UCSD-AML1 (cell line): ENCODE results near the gene FANCC.

Experiments
- DNase-seq: peaks from one replicate; lab custom pipeline; 2025; ENCODE audit not compliant: unreplicated experiment; lab: John Stamatoyannopoulos, UW

FANCC gene

DNA sequence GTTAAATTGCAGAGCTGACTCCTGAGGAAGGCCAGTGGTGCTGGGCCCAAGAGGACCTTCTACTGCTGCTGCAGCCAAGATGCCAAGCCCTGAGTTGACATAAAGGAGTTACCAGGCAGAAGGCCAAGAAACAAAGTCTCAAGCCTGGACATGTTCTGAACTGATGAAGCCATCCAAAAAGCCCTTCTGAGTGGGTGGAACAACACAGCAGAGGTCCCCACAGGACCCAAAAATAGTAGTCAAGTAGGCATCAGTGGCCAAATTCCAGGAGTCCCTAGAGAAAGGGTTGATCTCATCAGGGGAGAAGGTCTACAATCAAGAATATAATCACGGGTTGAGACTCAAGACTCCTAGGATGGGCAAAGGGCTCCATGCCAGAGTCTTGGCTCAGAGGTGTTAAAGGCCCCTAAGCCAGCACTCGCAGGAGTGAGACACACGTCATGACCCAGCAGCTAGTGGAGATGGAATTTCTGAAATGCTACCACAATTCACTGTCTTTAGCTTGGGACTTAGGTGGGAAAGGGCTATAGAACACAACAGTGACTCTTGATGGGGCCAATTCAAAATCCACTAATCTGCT, 119.7 kb downstream of the FANCC start:
- DNase-seq = no peak

DNA sequence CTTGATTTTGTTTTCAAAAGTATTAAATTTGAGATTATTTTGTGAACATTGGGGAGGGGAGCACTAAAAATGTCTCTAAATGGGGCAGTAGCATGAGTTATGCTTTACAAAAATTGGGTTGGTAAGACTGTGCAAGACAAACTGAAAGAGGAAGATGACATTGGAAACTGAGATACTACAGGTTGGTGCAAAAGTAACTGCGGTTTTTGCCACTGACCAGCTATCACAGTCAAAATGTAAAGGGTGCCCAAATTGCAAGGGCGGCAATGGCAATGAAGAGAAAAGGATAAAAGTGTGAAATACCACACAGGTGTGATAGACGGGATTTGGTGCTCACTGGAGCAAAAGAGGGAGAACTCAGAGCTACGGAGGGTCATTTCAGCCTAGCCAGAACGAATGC, 124.0 kb downstream of the FANCC start:
- no peak for DNase-seq

DNA sequence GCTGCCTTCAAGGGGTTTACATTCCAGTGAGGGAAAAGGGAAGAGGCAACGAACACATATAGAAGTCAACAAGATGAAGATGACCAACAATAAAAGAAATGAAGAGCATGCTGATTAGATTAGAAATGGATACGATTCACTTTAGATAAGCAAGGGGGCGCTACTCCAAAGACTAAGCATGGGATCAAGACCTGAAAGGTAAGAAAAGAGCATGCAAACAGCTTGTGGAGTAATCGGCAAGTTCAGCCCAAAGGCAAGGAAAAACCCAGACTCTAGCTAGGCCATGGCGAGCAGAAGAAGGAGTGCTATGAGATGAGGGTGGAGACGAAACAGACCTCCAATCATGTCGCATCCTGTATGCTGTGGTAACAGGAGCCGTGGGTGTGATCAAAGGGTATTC, 124.4 kb downstream of the FANCC start:
- no peak for DNase-seq

DNA sequence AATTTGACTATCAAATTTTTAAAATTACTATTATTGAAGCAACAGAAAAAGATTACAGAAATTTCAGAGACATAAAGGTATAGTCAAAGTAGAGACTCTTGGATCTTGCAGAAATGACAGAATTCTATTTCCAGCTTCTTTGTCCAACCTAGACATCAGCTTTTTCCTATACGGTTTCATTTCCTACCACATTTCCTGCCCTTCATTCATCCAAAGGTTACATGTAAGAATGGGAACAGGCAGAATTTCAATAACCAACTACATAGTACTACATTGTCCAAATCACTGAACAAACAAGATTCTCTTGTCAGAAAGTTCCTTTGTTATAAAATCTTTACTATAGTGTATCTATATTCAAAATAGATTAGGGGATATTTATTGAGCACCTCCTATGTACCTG, 124.9 kb downstream of the FANCC start:
- no peak for DNase-seq

DNA sequence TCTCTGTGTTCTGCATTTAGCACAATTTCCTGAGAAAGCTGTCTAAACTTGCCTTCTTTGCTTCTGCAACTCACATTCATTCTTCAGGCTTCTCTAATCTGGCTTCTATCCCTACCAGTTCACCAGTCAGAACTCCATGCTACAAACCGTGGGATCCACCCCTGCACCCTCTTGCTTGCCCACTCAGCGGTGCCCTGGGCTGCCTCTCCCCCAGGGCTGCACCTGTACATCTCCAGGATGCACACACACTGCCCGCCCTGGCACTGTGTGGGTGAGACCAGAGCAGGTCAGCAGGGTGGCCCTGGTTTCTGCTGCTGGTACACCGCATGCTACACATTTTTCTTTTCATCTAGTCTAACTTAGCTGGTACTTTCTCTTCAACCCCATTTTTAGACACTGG, 127.1 kb downstream of the FANCC start:
- no peak for DNase-seq

DNA sequence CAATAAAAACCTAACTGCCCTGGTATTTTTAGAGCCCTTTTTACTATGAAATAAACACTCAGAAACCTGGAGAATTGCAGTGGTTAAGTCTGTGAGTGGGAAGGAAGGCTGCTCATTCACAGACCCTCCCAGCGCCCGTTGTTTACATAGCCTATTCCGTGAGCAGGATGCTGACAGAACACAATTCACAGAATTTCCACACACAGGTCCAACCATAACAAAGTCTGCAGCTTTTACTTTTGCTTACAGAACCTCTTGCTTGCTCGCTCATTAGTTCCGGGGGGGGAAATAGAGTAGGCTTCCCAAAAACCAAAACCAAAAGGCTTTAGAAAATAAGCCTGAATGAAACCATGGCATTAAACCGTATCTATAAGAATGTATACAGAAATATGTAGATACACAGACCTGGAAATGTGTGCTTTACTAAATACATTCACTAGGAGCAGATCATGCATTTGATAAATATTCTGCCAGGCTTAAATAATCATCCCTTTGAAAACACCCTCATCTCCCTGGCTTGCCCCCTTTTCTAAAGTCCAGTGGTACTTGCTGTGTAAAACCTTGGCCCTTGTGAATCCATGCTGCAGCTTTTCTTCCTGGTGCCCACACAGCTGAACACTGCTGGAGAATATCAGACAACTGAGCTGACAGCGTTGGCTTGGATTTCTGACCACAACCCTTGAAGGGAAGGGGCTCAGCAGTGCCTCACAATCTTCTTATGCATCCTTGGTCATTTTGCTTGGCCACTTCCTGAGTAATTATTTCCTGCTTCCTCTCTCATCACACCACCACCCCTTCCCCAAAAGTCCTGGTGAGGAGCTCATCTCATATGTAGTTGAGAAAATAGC, 128.0 kb downstream of the FANCC start:
- peak; percentile 31 for DNase-seq

DNA sequence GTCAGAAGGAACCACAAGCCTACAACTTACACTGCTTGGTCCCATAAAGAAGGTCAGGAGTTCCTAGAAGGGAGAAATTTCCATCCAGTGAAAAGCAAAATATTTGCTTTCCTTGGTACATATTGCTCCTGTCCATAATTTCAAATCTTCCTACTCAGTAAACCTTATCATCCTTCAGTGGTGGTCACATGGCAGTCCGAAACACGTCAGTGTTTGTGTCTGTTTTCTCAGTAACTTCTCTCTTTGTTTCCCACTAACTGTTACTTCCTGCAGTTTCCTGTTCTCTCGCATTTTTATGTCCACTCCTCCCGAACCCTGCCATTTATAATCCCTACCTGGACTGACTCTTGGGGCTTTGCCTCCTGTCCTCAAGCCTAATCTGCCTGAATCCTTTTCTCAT, 129.1 kb downstream of the FANCC start:
- no peak for DNase-seq

DNA sequence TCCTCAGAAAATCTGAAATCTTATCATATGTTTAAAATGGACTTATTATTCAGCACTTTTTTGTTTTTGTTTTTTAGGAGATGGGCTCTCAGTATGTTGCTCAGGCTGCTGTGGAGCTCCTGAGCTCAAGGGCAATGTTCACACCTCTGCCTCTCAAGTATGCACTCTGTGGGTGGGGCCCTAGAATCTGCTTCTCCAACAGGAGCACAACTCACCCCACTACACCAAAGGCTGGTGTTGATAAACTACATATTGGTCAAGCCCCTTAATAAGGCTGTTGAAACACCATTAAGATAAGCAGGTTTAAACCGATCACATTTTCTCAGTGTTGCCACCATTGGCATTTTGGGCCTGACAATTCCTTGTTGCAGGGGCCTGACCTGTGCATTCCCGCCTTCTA, 131.6 kb downstream of the FANCC start:
- no peak for DNase-seq

DNA sequence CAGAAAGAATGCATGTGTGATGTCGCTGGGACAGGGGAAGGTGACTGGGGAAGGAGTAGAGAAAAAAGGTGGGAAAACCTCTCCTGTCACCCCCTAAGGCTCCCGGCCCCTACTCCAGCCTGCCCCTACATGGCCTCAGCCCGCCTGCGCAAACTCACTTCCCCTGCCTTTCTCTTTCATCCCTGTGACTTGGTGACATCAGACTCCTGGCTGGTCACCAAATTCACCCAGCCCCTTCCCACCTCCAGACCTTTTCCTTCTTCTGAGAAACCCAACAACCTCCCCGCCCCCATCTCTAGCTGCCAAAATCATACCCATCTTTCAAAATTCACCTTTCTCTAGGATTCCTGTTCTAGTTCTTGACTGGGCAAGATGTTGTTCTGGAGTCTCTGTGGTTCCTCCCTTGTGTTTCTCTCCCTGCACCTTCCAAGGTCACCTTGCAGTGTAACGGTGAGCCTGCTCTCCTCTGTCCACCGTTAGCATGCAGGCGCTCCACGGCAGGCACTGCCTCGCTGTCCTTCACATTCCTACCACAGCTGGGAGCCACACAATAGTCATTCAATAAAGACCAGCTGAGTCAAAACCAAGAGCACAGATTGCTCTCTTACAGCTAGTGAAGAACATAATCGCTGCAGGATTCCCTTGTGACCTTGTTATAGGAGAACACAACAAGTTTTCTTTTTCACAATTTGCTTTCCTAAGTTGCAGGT, 134.5 kb downstream of the FANCC start:
- DNase-seq = no peak

DNA sequence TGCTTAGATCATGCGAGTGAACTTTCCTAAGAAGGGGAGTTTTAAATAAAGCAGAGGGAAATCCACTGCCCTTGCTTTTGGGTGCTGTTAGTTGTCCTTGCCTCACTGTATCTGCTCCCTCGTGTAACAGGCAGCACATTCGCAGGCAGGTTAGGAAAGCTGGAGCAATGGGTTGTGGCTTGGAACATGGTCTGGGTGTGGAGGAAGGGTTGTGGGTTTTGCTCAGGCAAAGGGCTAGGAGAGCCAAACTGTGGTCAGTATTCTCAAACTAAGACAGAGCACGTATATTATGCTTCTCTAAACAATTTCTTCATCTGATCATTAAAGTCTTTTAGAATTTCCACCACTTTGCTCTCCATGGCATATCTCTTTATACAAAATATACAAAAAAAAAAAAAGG, 135.7 kb downstream of the FANCC start:
- DNase-seq = no peak

DNA sequence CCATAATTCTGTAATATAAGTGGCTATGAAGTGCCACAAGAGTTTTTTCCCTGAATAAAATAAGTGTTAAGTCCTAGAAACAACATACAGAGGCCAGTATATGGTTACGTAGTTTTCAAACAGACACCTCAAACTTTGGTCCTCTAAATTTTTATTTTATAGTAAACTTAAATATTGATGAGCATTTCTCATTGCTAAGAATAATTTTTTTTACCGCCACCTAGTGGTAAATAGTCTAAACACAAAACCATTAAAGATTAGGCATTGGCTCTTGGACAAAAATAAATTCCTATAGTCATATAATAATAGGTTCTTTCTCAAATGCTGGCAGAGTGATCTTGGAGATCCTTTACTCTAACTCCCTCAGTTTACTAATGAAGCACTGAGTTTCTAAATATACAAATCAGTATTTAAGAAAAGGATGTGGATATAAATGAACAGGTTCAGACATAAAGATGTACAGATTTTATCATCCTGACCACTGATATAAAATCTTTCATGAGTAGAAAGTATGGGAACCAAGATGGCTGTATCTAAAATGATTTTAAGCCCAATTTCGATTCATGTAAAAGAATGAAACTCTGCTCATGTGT, 136.2 kb downstream of the FANCC start:
- no peak for DNase-seq

DNA sequence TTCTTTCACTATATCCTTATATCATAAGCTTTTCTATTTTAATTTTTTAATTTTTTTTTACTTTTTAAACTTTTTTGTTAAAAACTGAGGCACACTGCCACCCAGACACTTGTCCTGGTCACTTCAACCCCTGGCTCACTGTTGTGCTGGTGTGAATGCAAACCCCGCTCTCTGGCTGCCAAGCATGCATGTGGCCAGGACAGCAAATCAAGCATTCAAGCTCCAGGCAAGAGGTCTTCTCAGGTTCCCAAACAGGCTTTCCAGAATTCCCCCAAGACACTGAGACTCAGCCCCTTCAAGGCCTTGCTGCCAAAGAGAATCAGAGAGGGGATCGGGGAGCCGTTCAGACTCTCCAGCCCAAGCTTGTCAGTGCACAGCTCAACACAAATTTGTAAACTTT, 139.9 kb downstream of the FANCC start:
- DNase-seq = no peak

DNA sequence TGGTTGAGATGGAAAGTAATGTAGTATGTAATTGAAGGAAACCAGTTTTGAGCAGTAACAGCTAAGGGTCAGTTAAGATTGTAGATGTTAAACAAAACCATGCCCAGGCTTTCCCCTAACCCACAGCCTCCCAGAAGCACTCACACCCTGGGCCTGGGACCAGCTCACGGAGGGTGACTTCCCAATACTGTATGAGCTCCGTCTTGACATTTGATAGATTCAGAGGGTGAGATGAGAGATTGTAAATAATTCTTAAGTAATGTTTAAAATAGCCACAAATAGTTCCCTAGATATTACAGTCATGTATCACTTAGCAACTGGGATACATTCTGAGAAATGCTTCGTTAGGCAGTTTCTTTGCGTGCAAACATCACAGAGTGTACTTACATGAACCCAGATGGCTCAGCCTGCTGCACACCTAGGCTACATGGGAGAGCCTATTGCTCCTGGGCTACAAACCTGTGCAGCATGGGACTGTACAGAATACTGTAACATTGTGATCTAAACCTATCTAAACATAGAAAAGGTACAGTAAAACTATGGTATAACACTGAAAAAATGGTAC, 140.7 kb downstream of the FANCC start:
- no peak for DNase-seq

DNA sequence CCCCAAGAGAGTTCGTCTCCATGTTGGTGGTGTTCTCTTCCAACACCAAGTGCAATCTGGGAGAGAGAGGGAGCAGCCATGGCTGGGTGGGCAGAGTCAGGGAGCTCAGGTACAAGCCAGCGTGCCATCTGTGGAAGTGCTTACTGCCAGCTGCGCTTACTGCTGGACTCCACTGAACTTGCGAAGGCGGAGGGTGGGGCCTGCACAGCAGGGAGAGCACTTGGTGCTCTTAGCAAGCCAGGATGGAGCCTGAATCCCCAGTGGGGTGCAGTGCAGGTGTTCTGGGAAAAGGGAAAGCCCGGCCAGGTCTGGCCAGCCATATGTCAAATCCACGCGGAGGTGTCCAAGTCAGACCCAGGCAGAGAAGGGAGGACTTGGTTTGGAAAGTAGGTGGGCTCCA, 142.0 kb downstream of the FANCC start:
- DNase-seq = no peak

DNA sequence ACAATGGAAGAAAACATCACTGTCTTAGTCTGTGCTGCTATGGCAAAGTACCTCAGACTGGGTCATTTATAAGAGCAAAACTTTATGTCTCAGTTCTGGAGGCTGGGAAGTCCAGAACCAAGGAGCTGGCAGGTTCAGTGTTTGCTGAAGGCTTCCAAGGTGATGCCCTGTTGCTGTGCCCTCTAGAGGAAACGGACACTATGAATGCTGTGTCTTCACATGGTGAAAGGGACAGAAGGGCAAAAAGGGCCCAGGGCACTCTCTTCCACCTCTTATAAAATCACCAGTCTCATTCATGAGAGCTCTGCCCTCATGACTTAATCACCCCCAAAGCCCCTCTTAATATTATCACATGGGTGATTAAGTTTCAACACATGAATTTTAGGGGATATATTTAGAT, 143.5 kb downstream of the FANCC start:
- DNase-seq = no peak

DNA sequence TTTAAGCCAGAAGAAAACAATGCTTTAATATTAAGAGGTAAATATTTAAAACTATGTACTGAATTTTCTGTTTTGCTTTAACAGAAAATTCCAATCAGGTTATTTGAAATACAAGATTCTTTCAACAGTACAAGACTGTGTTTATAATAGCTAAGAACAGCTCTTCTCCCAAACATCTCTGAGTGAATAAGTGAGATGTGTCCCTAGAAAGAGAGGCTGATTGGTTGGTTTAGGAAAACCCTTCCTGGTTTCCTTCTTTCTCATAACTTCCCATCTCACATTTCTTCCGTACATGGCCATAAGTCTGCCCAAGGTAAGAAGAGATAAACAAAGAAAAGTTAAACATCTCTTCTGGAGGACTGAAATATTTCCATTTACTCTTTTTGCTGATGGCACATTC, 145.9 kb downstream of the FANCC start:
- DNase-seq = no peak

DNA sequence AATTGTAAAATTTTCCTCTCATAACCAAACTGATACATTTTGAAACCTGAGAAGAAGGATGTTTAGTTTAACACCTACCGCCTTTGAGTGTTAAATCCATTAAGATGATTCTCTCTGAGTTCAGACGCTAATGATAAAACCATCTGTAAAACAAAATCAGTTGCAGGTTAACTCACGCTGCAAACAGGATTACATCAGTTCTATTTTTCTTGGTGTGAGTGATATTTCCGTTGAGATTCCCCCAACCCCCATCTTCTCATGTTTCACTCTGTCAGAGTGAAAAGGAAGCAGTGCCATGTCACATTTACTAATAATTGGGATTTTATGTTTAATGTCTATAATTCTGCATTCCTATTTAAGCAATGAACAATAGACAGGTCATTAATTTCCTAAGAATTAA, 146.5 kb downstream of the FANCC start:
- no peak for DNase-seq

DNA sequence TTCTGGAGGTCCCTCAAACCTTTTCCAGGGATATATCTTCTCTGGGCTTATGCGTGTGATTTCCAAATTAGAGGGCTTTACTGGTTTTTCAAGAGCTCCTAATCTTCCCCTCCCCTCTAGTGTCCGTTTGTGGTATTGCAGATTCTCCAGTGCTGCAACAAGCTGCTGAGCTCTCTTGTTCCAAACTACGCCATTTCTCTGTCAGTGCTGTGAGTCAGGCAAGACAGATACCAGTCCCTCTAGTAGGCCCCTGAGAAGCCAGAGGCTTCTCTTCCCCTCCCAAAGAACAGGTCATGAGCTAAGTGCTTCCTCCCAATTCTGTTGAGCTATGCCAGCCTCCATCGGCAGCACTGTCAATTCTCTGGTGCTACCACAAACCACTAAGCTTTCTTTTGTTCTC, 149.5 kb downstream of the FANCC start:
- DNase-seq = no peak

DNA sequence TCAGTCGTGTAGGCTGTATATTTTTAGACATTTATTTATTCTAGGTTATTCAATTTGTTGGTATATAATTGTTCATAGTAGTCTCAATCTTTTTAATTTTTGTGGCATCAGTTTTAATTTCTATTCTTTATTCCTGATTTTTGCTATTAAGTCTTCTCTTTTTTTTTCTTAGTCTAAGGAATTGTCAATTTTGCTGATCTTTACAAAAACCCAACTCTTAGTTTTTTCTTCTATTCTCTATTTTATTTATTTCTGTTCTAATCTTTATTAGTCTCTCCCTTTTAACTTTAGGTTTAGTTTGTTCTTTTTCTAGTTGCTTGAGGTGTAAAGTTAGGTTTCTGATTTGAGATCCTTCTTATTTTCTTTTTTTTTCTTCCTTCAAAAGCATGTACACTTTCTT, 152.5 kb downstream of the FANCC start:
- DNase-seq = no peak

DNA sequence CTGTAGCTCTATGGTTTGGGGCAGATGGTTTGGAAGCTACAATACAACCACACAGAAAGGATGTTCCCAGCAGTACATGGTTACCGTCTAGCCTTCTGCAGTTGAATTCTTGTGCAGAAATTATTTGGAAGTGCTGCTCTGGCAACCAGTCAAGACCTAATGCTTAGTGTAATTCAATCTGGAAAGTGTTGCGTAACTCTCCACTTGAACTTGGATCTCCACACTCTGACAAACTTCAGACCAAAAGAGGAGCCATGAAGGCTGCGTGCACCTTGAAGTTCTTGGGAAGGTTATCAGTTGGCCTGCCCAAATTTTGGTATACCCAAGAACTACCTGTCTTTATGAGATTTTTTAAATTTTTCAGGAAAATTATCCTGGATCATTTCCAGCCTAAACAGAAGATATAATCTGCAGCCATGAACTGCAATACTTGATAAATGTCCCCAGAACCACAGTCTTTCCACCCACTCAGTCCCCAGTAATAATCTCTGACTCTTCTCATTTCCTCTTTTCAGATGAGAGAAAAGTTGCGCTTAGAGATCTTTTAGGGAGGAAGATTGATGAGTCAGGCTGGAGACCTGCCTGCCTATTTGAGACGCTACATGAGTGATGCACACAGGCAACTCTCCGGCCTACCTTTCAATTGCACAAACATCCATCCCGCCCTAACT, 159.9 kb downstream of the FANCC start:
- no peak for DNase-seq

DNA sequence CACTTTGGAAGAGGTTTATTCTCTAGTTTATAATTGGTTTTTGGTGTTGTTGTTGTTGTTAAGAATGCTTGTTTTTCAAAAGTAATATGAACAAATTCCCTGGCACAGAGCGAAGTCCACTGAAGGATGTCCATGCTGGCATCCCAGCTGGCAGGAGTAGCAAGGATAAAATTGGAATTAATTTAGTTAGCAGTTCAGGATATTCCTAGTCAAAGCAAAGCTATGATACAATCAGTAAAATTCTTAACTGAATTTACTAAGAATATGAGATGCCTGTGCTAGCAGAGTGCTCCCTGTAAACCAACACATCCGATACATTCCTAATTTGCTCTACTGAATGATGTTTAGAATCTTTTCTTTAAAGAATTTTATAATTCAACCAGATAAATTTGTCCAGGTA, 161.4 kb downstream of the FANCC start:
- no peak for DNase-seq
